GM21619 (cell line): ENCODE results near the gene ZNF598.
"Not testable (repeated sequence)": the region's sequence is repeated elsewhere in the genome, so short reads cannot be mapped to it uniquely, and the experiment has no call there.

Experiments used
- ATAC-seq: cut with Tn5 transposase; IDR thresholded peaks from one replicate; pipeline ENCODE4 v1.9.1; 2021; ENCODE audit not compliant: unreplicated experiment

The ZNF598 gene

DNA sequence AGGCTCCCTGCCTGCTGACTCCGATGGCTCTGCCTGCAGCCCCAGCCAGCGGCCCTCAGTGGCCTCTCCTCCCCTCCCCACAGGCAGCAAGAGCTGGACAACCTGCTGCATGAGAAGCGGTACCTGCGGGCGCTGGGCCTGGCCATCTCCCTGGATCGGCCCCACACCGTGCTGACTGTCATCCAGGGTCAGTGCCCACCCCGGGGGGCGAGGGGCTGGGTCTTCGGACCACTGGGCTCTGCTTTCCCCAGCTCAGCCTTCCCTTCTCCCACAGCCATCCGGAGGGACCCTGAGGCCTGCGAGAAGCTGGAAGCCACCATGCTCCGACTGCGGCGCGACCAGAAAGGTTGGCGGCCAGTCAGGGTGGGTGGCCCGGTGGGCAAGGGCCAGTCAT lies 31.7 kb downstream of the ZNF598 start:
- no peak for ATAC-seq

DNA sequence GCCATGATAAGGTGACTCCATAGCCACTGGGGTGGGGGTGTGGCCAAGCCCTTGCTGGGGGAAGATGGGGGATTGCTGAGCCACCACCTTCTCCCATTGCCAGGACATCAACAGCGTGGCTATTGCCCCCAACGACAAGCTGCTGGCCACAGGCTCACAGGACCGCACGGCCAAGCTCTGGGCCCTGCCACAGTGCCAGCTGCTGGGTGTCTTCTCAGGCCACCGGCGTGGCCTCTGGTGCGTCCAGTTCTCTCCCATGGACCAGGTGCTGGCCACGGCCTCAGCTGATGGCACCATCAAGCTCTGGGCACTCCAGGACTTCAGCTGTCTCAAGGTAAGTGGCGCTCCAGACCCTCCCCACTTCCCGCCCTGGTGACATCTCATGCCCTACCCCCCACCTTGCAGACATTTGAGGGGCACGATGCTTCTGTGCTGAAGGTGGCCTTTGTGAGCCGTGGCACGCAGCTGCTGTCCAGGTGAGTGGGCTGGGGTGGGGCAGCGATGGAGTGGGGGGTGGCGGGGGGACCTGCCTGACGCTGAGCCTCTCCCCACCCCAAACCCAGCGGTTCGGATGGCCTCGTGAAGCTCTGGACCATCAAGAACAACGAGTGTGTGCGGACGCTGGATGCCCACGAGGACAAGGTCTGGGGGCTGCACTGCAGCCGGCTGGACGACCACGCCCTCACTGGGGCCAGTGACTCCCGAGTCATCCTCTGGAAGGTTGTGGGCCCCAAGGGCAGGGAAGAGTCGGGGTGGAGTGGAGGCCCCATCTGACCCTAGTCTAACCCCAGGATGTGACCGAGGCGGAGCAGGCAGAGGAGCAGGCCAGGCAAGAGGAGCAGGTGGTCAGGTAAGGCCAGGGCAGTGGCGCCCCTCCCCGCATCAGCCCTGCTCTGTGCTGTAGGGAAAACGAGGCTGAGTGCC lies 32.4 kb downstream of the ZNF598 start:
- no peak for ATAC-seq

DNA sequence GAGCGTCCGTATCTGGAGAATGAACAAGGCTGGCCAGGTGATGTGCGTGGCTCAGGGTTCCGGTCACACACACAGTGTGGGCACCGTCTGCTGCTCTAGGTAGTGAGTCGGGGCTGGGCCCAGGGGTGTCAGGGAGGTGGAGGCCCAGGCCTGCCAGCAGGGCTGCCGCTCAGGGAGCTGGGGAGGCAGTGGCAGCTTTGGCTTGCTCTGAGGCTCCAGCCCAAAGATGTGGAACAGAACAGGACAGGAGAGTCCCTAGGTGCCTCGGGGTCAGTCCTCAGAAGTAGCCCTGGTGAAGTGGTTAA lies 33.5 kb downstream of the ZNF598 start:
- no peak for ATAC-seq

DNA sequence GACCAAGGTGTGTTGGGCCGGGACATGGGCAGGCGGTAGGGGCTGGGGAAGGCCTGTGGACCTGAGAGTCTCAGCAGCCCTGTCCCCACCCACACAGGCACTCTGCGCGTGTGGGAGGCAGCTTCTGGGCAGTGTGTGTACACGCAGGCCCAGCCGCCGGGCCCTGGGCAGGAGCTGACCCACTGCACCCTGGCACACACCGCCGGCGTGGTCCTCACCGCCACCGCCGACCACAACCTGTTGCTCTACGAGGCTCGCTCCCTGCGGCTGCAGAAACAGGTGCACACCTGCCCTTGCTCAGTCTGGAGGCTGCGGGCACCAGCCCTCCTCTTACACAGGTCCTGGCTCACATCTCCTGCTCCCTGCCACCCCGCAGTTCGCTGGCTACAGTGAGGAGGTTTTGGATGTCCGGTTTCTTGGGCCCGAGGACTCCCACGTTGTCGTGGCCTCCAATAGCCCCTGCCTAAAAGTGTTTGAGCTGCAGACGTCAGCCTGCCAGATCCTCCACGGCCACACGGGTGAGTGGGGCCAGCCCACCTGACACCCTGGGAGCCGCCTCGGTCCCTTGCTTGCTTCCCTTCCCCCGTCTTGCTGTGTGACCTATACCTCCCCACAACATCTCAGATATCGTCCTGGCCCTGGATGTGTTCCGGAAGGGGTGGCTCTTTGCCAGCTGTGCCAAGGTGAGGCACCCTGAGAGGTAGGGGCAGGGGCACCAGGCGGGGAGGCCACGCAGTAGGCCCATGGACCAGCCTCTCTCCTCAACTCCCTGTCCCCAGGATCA lies 34.0 kb downstream of the ZNF598 start:
- no peak for ATAC-seq

DNA sequence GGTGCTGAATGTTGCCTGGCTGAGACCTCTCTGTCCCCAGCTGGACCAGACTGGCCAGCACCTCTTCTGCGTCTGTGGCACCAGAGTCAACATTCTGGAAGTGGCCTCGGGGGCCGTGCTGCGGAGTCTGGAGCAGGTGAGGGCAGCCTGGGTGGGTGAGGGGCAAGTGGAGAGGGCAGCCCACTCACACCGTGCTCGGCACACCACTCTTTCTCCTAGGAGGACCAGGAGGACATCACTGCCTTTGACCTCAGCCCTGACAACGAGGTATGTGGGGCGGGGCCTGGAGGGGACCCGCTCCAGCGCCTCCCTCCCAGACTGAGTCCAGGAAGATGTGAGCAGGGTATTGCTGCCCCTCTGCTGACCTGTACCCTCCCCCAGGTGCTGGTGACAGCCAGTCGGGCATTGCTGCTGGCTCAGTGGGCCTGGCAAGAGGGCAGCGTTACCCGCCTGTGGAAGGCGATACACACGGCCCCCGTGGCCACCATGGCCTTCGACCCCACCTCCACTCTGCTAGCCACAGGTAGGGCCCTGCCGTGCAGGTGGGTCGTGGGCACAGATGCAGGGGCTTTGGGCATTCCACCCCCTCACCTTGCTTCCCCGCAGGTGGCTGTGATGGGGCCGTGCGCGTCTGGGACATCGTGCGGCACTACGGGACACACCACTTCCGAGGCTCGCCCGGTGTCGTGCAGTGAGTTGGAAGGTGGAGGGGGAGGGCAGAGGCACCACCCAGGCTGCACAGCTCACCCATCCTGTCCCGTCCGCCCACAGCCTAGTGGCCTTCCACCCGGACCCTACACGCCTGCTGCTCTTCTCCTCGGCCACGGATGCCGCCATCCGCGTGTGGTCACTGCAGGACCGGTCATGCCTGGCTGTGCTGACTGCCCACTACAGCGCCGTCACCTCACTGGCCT lies 35.2 kb downstream of the ZNF598 start:
- no peak for ATAC-seq

DNA sequence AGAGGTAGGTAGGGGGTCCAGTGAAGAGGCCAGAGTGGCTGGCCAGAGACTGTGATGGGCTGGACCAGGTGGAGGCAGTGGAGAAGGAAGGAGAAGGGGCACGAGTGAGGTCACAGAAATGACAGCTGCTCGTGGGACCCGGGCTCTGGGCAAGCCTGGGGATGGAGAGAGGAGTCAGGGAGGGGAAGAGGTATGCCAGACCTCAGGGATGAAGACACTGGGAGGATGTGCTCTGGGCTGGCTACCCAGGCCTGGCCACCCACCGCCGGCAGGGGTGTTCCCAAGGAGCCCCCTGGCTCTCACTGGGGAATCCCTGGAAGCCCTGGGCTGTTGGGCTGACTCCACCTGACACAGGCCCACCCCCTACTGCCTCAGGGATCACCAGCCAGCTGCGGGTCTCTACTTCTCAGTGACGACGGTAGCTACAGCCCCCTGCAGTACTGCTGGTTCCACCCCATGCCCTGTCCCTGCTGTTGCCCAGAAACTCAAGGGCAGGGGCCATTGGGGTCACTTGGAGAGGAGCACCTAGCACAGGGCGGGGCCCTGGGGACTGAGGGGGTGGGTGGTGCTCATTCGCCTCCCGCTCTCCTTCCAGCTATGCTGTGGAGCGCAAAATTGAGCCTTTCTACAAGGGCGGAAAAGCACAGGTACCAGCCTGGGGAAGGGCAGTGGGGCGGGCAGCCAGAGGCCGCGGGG lies 36.0 kb downstream of the ZNF598 start:
- no peak for ATAC-seq

DNA sequence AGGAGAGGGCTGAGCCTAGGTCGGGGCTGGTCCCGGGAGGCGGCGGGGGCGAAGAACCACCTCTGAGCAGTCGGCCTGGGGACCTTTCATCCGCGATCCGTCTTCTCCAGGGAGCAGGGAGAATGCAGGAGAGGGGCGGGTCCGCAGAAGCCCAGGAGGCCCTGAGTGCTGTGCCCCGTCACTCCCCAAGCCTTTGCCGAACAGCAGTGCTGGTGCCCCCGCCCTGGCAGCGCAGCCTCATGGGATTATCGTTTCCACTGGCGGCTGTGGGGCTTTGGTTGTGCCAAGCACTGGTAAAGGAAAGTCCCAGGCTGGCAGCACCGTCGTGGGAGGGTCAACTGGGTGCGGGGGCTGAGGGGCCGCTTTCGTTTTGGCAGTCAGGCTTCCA lies 37.1 kb downstream of the ZNF598 start:
- no peak for ATAC-seq

DNA sequence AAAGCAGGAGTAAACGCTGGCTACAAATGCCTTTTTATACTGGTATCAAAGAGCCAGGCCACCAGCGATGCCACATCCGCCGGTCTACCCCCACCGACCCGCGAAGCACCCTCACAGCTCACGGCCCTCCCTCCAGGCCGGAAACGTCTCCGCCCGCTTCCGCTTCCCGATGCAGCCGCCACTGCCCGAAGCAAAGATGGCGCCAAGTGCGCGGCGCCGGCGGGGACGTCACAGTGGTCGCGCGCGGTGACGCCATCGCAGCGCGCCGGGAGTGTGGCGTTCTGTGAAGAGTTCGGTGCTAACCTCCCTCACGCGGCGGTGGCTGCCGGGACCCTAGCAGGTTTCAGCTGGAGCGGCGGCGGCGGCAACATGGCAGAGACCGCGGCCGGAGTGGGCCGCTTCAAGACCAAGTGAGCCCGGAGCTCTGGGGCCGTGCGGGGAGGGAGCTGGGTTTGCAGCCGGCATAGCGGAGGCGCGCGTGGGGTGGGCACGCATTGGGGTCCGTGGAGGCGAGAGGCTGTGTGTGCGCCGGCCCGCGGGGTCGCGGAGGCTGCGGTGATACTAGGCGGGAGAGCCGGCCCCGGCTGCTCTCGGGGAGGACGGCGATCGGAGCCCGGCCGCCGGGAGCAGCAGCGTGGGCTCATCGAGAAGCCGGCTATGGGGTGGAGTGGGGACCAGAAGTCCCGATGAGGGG lies 37.7 kb downstream of the ZNF598 start, which contains the start of gene TBL3:
TSS of gene TBL3 (plus strand) at position 258 of the 694 bp plus-strand sequence. CDS start at position 370, 112 bp downstream.
- peak; percentile 74 for ATAC-seq

DNA sequence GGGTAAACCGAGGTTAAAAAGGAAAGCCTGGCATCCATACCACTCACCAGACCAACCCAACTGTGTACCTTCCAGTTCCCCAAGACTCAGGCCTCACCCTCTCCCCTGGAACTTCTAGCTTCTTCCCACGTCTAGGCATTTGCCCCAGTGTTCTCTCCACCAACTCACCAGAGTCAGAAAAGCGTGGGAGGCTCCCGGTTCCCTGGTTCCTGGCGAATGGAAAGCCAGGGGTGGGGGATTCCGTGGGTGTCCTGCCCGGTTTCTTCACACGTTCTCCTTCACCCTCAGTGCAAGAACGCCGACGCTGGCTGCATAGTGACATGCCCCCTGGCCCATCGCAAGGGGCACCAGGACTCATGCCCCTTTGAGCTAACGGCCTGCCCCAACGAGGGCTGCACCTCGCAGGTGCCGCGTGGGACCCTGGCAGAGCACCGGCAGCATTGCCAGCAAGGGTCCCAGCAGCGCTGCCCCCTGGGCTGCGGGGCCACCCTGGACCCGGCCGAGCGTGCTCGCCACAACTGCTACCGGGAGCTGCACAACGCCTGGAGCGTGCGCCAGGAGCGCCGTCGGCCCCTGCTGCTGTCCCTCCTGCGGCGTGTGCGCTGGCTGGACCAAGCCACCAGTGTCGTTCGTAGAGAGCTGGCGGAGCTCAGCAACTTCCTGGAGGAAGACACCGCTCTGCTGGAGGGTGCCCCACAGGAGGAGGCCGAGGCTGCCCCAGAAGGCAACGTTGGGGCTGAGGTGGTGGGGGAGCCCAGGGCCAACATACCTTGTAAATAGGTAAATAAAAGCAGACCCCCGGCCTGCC lies 41.3 kb downstream of the ZNF598 start:
- ATAC-seq: no peak

DNA sequence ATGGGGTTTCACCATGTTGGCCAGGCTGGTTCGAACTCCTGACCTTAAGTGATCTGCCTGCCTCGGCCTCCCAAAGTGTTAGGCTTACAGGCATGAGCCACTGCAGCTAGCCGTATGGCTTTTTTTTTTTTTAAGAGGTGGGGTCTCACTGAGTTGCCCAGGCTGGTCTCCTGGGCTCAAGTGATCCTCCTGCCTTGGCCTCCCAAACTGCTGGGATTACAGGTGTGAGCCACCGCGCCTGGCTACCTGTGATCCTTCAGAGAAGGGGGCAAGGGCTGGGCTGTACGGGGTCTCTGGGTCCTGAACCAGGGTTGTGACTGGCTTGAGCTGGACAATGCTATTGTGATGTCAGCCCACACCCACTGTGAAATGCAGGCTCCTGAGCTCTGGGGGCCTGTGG lies 43.2 kb downstream of the ZNF598 start, which contains the start of gene RNF151:
TSS of gene RNF151 (plus strand) at position 397 of the 400 bp plus-strand sequence. CDS start 26 bp downstream, outside the sequence.
- ATAC-seq: no peak

DNA sequence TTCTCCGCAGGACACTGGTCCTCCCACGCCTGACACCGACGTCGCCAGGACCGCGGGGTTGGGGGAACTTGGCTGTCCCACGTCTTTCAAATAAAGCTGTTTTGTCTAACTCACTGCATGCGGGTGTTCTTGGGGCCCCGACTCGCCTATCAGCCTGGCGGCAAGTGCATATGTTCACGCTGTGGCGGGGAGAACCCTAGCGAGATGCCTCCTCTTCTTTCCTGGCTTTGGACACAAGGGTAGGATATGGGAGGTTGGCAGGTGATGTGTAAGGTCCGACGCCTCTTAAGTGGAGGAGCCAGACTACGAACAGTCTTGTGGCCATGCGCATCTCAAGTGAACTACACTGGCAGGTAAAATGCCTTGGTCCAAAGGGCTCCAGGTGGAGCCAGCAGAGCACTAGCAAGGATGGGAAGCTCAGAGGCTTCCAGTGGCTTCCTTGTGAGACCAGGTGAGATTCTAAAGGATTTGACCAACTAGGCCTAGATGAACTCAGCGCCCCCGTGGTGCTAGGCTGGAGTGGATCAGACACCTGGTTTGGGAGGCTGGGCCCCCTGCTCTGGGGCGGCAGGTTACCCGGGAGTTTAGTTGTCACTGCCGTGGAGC lies 44.1 kb downstream of the ZNF598 start:
- no peak for ATAC-seq

DNA sequence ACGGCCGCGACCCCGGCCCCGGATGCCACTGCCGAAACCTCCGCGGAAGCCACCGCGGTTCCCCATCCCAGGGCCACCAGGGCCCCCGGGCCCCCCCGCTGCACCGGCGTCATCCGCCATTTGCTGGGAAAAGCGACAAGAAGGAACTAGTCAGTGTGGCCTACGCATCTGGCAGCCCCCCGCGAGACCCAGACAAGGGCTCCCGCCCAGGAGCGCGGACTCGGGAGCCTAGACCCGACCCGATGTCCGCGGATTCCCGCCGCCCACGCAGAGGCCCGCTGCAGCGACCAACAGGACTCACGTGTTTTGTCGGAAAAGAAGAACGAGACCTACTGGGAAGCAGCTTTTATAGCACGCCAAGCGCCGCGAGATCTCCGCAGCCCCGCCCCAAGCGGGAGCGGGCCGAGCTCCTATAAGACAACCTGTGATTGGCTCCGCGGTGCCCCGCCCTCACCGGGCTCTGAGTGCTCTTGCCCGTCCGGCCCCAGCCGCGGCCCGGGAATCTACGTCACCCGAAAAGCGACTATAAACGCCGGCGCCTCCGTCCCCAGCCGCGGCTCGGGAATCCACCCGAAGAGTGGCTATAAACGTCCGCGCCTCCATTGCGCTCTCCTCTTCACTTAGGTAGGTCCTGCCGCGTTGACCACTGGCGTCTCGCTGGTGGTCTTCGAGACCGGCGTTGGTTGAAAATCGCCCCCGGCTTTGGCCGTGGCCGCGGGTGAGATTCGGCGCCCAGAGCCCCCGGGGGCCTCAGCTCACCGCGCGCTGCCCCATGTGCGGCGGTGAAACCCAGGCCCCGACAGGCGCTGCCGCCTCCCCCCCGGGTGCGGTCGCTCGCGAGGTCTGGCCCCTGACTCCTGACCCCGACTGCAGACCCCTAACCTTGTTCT lies 44.9 kb downstream of the ZNF598 start, which contains the start of gene RPS2:
TSS of gene RPS2 (minus strand) at position 321 of the 890 bp plus-strand sequence. CDS start at position 120, 201 bp downstream.
- ATAC-seq: peak; percentile 68

DNA sequence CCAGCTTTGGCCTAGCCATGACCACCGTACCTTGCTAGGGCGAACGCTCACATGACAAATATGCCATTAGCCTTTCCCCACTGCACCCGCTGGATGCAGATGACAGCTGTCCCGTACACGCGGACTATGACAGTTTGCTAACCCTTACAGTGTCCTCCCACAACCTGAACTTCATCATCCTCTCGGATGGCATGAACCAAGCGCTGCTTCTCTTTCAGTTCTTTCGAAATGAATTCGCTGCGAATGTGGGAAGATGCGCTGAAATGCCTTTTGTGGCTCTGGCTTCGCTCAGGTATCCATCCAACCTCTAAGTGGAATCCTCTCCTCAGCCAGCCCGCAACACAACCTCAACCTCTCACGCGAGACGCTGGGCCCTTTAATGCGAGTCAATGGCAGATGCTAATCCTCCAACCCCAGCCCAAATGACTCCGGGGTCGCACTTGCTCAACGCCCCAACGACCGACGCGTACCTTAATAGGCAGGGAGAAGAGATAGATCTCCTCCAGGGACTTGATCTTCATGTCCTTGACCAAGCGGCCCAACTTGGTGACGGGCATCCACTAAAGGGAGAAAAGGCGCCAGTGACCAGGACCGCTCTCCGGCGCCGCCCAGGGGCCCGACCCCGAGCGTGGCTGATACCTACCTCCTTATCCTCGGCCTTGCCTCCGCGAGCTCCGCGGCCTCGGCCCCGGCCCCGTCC lies 45.7 kb downstream of the ZNF598 start:
- ATAC-seq: peak; percentile 9

DNA sequence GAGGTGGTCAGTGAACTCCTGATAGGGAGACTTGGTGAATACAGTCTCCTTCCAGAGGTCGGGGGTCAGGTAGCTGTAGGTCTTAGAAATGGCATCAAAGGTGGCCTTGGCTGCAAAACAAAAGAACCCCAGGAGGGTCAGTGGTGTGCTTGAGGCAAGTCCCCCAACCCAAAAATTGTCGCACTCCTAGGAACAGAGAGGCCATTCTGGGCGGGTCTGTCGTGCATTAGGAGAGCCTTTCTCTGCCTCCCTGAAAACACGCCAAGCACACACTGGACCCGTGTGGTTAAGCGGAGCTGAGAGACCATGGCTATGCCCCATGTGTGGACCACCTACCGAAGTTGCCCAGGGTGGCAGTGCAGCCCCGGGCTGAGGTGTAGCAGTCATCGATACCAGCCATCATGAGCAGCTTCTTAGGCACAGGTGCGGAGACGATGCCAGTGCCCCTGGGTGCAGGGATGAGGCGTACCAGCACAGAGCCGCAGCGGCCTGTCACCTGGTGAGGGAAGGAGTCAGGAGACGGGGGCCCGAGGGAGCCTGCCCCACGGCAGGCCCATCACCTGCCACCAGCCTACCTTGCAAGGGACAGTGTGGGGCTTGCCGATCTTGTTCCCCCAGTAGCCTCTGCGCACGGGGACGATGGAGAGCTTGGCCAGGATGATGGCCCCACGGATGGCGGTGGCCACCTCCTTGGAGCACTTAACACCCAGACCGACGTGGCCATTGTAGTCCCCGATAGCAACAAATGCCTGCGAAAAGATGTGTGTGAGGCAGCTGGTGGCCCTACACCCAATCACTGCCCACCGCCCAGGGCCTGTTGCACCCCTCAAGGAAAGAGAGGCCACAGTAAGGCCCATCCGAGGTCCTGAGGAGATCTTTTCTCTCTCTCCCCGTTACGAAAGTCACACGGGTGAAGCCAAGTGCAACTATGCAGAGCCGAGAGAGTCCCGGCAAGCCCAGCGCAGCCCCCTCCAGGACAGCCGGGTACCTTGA lies 47.2 kb downstream of the ZNF598 start:
- not testable (repeated sequence) for ATAC-seq

DNA sequence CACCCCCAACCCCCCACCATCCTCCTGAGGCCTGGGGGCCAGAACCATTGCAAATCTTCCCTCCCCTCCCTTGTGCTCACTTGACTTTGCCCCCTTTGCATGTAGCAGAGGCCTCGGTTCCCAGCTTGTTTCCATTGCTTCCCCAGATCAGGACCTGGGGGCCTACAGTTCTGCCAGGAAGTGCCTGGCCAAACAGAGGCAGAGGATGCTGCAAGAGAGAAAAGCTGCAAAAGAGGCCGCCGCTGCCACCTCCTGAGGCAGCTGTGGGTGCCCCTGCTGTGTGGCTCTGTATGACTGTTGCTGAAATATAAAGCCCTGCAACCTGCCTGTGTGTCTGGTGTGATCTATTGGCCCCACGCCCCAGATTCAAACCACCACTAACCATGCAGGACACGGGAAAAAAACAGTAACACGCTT lies 48.0 kb downstream of the ZNF598 start:
- no peak for ATAC-seq
